ENCODE results near the gene PRR20A. TPM values are rescaled to one million over a fixed set of nuclear protein-coding genes. Genes with fewer than 3 reads are reported as not detected.
"Not testable (repeated sequence)": the region's sequence is repeated elsewhere in the genome, so short reads cannot be mapped to it uniquely, and the experiment has no call there.

The PRR20A gene
- total and polyA plus RNA-seq, 2 of the 4 experiments (the other 2 are of a cell fraction), result not detected

GRCh38 chr13:57148106-57148505 lies 7.4 kb downstream of the PRR20A start:
- H3K4me1 ChIP-seq (ENCODE audit: control insufficient read depth, insufficient read depth, low read length); H3K27me3 ChIP-seq (ENCODE audit: control insufficient read depth, insufficient read depth, low read length); H3K9me1 ChIP-seq (ENCODE audit: insufficient read depth, low read length); H3K9me3 ChIP-seq (ENCODE audit: control insufficient read depth, insufficient read depth, low read length); H3K23ac ChIP-seq (ENCODE audit: low read depth, low read length); H3K56ac ChIP-seq (ENCODE audit: extremely low read depth, insufficient read depth, low read length); intact Hi-C loops (cut with micrococcal nuclease); H2AK5ac ChIP-seq (ENCODE audit: low read depth, low read length); H4K5ac ChIP-seq (ENCODE audit: low read depth, low read length); DNase-seq; POLR2A ChIA-PET (ENCODE audit: unreplicated experiment); H3K36me3 ChIP-seq (ENCODE audit: control insufficient read depth, insufficient read depth, low read length); dilution Hi-C loops (cut with HindIII; ENCODE audit: low sequenced_read_pairs, unreplicated experiment); H2AK9ac ChIP-seq (replicated peaks; ENCODE audit: low read depth, low read length, poor library complexity); H4K8ac ChIP-seq (ENCODE audit: low read depth in 2 of 2, low read length in 2 of 2); H3K4ac ChIP-seq (ENCODE audit: low read depth, low read length); BruUV-seq (replicated peaks); H3K18ac ChIP-seq (ENCODE audit: low read depth, low read length); H3K14ac ChIP-seq (replicated peaks; ENCODE audit: low read depth, low read length); H3K79me1 ChIP-seq (ENCODE audit: low read depth in 1 of 2, low read length in 2 of 2); H4K20me1 ChIP-seq (ENCODE audit: insufficient read depth, low read length); H2AFZ ChIP-seq (replicated peaks; ENCODE audit: low read length, poor library complexity); H3K27ac ChIP-seq (ENCODE audit: insufficient read depth, low read length); H2BK15ac ChIP-seq (ENCODE audit: low read depth, low read length); H4K91ac ChIP-seq (ENCODE audit: insufficient read depth, low read depth, low read length); CTCF ChIA-PET; H2BK5ac ChIP-seq (ENCODE audit: low read depth, low read length, poor library complexity, severe bottlenecking); H3K4me2 ChIP-seq (ENCODE audit: low read depth, low read length); ATAC-seq (ENCODE audit: low read depth); H3K9ac ChIP-seq (ENCODE audit: low read depth, low read length); H2BK20ac ChIP-seq (ENCODE audit: low read depth, low read length); H2BK120ac ChIP-seq (ENCODE audit: low read depth, low read length); in situ Hi-C loops (cut with MboI; ENCODE audit: low sequenced_read_pairs); H3K4me3 ChIP-seq (ENCODE audit: insufficient read depth, low read depth, low read length): not testable (repeated sequence)
- no CpG with 5 or more reads among the region's 14 CpGs for WGBS, 2 experiments (ENCODE audit: extremely low coverage in 2 of 2, insufficient read length in 1 of 2)

GRCh38 chr13:57153761-57154160 lies 13.0 kb downstream of the PRR20A start, which contains the start of gene PRR20C:
Gene PRR20C, plus strand, starts transcription at chr13:57154061. Its CDS starts 387 bp downstream, at chr13:57154448.
- H3K9me1 ChIP-seq (ENCODE audit: insufficient read depth, low read length); BruUV-seq (replicated peaks); H3K79me1 ChIP-seq (ENCODE audit: low read depth in 1 of 2, low read length in 2 of 2); H2BK15ac ChIP-seq (ENCODE audit: low read depth, low read length); H3K4ac ChIP-seq (ENCODE audit: low read depth, low read length); intact Hi-C loops (cut with micrococcal nuclease); H2BK120ac ChIP-seq (ENCODE audit: low read depth, low read length); H3K9ac ChIP-seq (ENCODE audit: low read depth, low read length); H2AK9ac ChIP-seq (replicated peaks; ENCODE audit: low read depth, low read length, poor library complexity); H2AK5ac ChIP-seq (ENCODE audit: low read depth, low read length); H3K18ac ChIP-seq (ENCODE audit: low read depth, low read length); H2AFZ ChIP-seq (replicated peaks; ENCODE audit: low read length, poor library complexity); H4K91ac ChIP-seq (ENCODE audit: insufficient read depth, low read depth, low read length); H3K23ac ChIP-seq (ENCODE audit: low read depth, low read length); H3K9me3 ChIP-seq (ENCODE audit: control insufficient read depth, insufficient read depth, low read length); H3K4me2 ChIP-seq (ENCODE audit: low read depth, low read length); H2BK5ac ChIP-seq (ENCODE audit: low read depth, low read length, poor library complexity, severe bottlenecking); H3K14ac ChIP-seq (replicated peaks; ENCODE audit: low read depth, low read length); CTCF ChIA-PET; H3K27ac ChIP-seq (ENCODE audit: insufficient read depth, low read length); in situ Hi-C loops (cut with MboI; ENCODE audit: low sequenced_read_pairs); H4K8ac ChIP-seq (ENCODE audit: low read depth in 2 of 2, low read length in 2 of 2); H2BK20ac ChIP-seq (ENCODE audit: low read depth, low read length); dilution Hi-C loops (cut with HindIII; ENCODE audit: low sequenced_read_pairs, unreplicated experiment); H3K4me1 ChIP-seq (ENCODE audit: control insufficient read depth, insufficient read depth, low read length); H3K36me3 ChIP-seq (ENCODE audit: control insufficient read depth, insufficient read depth, low read length); POLR2A ChIA-PET (ENCODE audit: unreplicated experiment); ATAC-seq (ENCODE audit: low read depth); DNase-seq; H3K27me3 ChIP-seq (ENCODE audit: control insufficient read depth, insufficient read depth, low read length); H4K5ac ChIP-seq (ENCODE audit: low read depth, low read length); H4K20me1 ChIP-seq (ENCODE audit: insufficient read depth, low read length); H3K4me3 ChIP-seq (ENCODE audit: insufficient read depth, low read depth, low read length); H3K56ac ChIP-seq (ENCODE audit: extremely low read depth, insufficient read depth, low read length): not testable (repeated sequence)
- WGBS, 2 experiments (ENCODE audit: extremely low coverage in 2 of 2, insufficient read length in 1 of 2), result no CpG with 5 or more reads among the region's 22 CpGs

Data from IMR-90 (cell line).